Mesothelial cell of epicardium (in vitro differentiated cells): ENCODE data around the gene PPP6R3. TPM values are rescaled to one million over a fixed set of nuclear protein-coding genes. Genes with fewer than 3 reads are reported as not detected.

Experiments
- DNase-seq, 2 experiments: peaks; one replicate each; pipeline ENCODE4 v3.0.0; 2021; ENCODE audit warnings: low spot score in 2 of 2; ENCODE audit not compliant: unreplicated experiment in 2 of 2
- H3K27ac Mint-ChIP-seq: 2 replicates; pipeline ENCODE4 v1.8.0; 2021; ENCODE audit warnings: mixed read lengths
- H3K27me3 Mint-ChIP-seq: 2 replicates; pipeline ENCODE4 v1.8.0; 2021; ENCODE audit warnings: low read depth, mixed read lengths
- H3K36me3 Mint-ChIP-seq: 2 replicates; pipeline ENCODE4 v1.8.0; 2021; ENCODE audit warnings: mixed read lengths
- H3K4me1 Mint-ChIP-seq: 2 replicates; pipeline ENCODE4 v1.8.0; 2021; ENCODE audit warnings: mixed read lengths
- H3K4me3 Mint-ChIP-seq: 2 replicates; pipeline ENCODE4 v1.8.0; 2021; ENCODE audit warnings: mild to moderate bottlenecking, moderate library complexity, mixed read lengths
- H3K9me3 Mint-ChIP-seq: 2 replicates; pipeline ENCODE4 v1.8.0; 2021; ENCODE audit warnings: mixed read lengths
- CTCF ChIP-seq: fragments of 200-600 bp; sonication (generic); IDR thresholded peaks from one replicate; pipeline ENCODE4 v1.5.0; 2021; ENCODE audit warnings: antibody characterized with exemption; ENCODE audit not compliant: unreplicated experiment
- total RNA-seq: library from RNA; stranded (reverse); gene quantifications from 3 replicates; pipeline ENCODE4 v1.2.1, GENCODE V29; 2021

The PPP6R3 gene
- total RNA-seq, 1 donor from 2014 or later, result 137 TPM

- Mint-ChIP-seq H3K36me3 (peaks cover 47% of the 10 kb centered on the region), H3K9me3 (no peaks in the 10 kb centered on the region), H3K4me3 (no peak overlapping the region), H3K27me3 (no peaks in the 10 kb centered on the region), H3K27ac (no peak overlapping the region), H3K4me1 (no peaks in the 10 kb centered on the region)
- DNase-seq, result no peak
- TF ChIP-seq CTCF, result no peak
Observed at GRCh38 chr11:68591719-68592118, 131.2 kb downstream of the PPP6R3 start.

DNA sequence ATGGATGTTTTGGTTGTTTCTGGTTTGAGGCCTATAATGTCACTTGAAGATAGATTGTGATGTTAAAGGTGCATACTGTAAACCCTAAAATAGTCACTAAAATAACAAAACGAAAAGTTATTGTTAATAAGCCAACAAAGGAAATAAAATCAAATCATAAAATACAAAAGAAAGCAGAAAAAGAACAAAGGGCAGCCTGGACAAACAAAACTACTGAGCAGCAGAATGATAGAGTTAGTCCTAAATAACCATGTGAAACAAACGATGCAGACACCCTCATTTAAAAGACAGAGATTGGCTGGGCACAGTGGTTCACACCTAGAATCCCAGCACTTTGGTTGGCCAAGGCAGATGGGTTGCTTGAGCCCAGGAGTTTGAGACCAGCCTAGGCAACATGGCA, 132.9 kb downstream of the PPP6R3 start:
- Mint-ChIP-seq H3K36me3 (peaks cover 56% of the 10 kb centered on the region), H3K4me3 (no peak overlapping the region), H3K27ac (no peak overlapping the region), H3K4me1 (no peaks in the 10 kb centered on the region), H3K27me3 (no peaks in the 10 kb centered on the region), H3K9me3 (no peaks in the 10 kb centered on the region)
- TF ChIP-seq CTCF, result no peak
- no peak for DNase-seq

DNA sequence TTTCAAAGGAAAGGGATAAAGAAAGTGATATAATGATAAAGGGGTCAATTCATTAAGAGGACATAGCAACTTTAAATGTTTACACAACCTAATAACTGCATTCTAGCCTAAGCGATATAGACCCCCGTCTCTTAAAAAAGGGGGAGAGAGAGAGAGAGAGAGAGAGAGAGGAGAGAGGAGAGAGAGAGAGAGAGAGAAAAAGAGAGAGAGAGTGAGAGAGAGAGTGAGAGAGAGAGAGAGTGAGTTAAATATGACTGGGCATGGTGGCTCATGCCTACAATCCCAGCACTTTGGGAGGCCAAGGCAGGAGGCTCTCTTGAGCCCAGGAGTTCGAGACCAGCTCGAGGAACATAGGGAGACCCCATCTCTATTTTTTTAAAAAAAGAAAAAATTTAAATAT, 133.6 kb downstream of the PPP6R3 start:
- no peak for TF ChIP-seq CTCF
- no peaks in the 10 kb centered on the region for H3K4me1 Mint-ChIP-seq
- H3K9me3 Mint-ChIP-seq, result no peaks in the 10 kb centered on the region
- H3K27me3 Mint-ChIP-seq, result no peaks in the 10 kb centered on the region
- no peak overlapping the region for H3K27ac Mint-ChIP-seq
- H3K36me3 Mint-ChIP-seq, result peaks cover 62% of the 10 kb centered on the region
- H3K4me3 Mint-ChIP-seq, result no peak overlapping the region
- DNase-seq, result no peak

DNA sequence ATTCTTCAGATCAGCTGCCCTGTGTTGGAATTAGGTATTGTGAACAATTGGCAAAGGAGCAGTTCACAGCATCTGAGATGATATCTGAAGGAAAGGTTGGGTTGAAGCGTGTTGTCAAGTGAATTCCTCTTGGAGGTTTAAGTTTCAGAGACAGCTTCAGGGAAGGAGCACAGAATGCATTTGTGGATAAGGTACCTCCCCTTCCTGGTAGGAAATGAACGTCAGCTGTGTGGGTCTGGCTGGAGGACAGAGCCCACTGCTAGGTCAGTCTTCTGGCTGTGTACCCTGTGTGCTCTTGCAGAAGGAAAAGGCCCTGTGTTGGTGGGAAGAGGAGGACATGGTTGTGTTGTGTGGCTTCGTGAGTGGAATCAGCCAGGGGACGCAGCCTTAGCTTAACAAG, 135.7 kb downstream of the PPP6R3 start:
- H3K36me3 Mint-ChIP-seq, result peaks cover 63% of the 10 kb centered on the region

GRCh38 chr11:68598816-68599653, 138.5 kb downstream of the PPP6R3 start:
- Mint-ChIP-seq H3K36me3 (peaks cover 67% of the 10 kb centered on the region), H3K27ac (no peak overlapping the region), H3K4me3 (no peak overlapping the region), H3K4me1 (no peaks in the 10 kb centered on the region), H3K9me3 (no peaks in the 10 kb centered on the region), H3K27me3 (no peaks in the 10 kb centered on the region)
- no peak for TF ChIP-seq CTCF
- DNase-seq, result no peak

More for the DNA sequence above, 135.7 kb downstream of the PPP6R3 start:
- no peak overlapping the region for H3K27ac Mint-ChIP-seq
- TF ChIP-seq CTCF, result no peak
- DNase-seq, result no peak
- no peaks in the 10 kb centered on the region for H3K4me1 Mint-ChIP-seq
- H3K4me3 Mint-ChIP-seq, result no peak overlapping the region
- no peaks in the 10 kb centered on the region for H3K27me3 Mint-ChIP-seq
- no peaks in the 10 kb centered on the region for H3K9me3 Mint-ChIP-seq

DNA sequence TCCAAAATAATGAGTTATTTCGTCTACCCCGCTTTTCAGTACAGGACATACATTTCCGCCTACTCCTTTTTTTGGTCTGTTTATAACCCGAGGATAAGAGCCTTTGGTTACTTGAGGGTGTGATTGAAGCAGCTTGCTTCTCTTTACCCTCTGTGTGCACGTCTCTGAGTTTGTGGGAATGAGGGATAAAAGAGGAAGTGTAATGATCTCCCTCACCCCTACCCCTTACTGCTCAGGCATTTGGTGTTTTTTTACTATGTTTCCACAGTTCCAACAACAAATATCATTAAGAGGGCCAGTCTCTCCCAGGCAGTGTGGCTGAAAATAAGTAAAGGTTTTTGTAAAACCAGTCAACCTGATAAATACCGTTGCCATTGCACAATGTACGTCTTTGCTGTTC, 140.6 kb downstream of the PPP6R3 start:
- no peaks in the 10 kb centered on the region for H3K27me3 Mint-ChIP-seq
- no peak for DNase-seq
- H3K4me3 Mint-ChIP-seq, result no peak overlapping the region
- no peak for TF ChIP-seq CTCF
- no peaks in the 10 kb centered on the region for H3K9me3 Mint-ChIP-seq
- H3K27ac Mint-ChIP-seq, result no peak overlapping the region
- H3K4me1 Mint-ChIP-seq, result no peaks in the 10 kb centered on the region
- peaks cover 72% of the 10 kb centered on the region for H3K36me3 Mint-ChIP-seq
